D341Med (cell line): Measurements from ENCODE around the gene HOXA13.

Experiments
- DNase-seq: peaks from one replicate; pipeline ENCODE4 v3.0.0; 2012; ENCODE audit warnings: low spot score

Gene HOXA13

GRCh38 chr7:27159266-27160144 is 40.4 kb downstream of the HOXA13 start:
- DNase-seq, result no peak

DNA sequence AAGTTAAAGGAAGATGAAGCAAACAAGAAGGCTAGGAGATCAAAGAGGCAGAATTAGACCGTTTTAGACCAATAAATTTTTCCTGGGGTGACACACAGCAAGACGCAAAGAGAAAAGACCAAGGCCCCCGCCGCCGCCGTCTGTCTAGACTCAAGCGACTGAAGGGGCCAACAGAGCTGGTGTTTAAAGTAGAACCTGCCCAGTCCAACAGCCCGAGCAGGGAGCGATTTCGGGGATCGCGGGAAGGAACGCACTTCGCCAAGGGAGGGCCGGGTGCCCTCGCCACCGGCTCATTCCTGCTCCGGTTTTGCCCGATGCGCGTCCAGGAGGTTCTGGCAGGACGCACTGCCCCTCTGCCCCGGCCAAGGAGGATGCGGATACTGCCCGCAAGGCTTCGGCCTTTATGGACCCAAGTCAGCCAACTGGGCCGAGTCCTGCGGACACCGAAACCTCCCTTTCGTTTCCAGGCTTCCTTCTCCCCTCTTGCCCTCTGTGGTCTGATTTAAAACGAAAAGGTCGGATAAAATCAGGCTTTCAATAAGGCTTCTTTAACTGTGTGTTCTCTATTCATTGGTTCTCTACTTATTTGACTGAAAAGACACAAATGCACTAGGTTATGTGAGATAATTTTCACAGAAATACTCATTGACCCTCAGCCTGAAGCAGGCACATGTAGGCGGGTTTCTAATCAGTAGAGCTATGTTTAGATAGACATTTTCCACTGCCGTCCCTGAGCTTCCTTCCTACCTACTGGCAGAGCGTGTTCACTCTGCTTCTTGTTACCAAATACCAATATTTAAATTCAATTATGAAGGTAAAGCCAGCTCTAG is 41.2 kb downstream of the HOXA13 start:
- no peak for DNase-seq

DNA sequence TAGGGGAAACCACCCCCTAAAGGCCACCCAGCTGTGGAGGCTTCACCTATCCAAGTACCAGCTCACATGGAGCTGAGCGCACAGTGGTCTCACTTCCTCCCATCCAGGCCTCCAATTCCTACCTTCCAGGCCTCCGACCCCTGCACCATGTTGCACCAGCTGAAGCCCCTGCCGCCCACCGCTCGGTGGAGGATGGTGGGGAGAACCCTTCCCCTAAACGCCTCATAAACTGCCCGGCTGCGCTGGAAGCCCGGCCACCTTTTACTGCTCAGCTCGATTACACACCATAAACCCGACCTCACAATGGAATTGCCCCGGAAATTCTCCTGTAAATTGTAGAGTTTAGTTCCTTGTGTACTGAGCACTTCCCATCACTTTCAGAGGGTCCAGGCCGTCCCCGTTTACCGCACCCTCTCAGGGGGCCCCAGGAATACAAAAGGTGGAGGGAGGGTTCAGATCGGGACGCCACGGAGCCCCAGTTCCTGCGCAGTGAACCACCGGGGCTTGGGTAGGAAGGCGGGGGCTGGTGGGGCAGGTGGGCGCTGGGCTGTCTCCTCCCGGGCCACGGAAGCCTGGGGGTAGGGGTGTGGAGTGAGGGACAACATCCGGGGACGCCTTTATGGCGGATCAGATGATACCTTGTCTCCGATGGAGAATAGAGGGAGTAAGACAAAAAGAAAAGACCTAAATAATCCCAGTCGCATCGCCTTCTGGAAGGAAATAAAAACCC is 42.0 kb downstream of the HOXA13 start:
- no peak for DNase-seq

GRCh38 chr7:27156916-27157701 is 42.8 kb downstream of the HOXA13 start:
- no peak for DNase-seq

DNA sequence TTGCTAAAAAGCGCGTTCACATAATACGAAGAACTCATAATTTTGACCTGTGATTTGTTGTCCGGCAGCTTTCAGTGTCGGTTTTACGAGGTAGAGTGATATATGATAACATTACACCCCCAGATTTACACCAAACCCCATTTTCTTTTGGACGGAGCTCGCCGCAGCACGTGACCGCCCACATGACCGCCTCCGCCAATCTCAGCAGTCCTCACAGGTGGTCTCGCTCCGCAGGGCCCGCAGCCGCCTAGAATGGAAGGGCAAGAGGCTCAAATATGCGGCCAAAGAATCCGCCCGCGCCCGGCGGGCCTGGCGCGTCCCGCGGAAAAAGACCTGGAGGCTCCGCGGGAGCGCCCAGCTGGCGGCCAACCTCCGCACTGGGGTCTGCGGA is 43.4 kb downstream of the HOXA13 start, which contains the start of gene HOXA7:
Gene HOXA7 (minus strand): TSS at position 168 of the 391 bp plus-strand sequence. CDS start 130 bp downstream, at position 38.
- DNase-seq, result peak; percentile 40

GRCh38 chr7:27155816-27156507 is 43.9 kb downstream of the HOXA13 start:
- DNase-seq, result no peak

GRCh38 chr7:27154901-27155815 is 44.7 kb downstream of the HOXA13 start:
- DNase-seq, result peak; percentile 29

DNA sequence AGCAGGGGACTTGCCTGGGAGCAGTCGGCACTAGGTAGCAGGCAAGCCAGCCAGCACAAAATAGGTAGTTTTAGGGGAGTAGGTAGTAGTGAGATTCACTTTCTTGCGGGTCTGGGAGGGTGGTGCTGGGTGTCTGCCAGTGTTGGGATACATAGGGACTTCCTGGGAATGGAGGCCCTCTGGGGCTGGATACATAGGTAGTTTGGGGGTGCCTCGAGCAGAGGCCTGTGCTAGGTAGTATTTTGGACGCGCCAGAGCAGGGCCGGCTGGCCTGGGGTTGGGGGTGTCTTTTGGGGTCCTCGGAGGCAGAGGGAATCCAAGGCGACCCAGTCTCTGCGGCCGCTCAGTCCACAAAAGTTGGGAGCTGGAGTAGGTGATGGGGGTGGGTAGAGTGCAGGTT is 45.5 kb downstream of the HOXA13 start:
- DNase-seq, result peak; percentile 21

- DNase-seq, result no peak
Observed at GRCh38 chr7:27153526-27153925, 46.4 kb downstream of the HOXA13 start.

DNA sequence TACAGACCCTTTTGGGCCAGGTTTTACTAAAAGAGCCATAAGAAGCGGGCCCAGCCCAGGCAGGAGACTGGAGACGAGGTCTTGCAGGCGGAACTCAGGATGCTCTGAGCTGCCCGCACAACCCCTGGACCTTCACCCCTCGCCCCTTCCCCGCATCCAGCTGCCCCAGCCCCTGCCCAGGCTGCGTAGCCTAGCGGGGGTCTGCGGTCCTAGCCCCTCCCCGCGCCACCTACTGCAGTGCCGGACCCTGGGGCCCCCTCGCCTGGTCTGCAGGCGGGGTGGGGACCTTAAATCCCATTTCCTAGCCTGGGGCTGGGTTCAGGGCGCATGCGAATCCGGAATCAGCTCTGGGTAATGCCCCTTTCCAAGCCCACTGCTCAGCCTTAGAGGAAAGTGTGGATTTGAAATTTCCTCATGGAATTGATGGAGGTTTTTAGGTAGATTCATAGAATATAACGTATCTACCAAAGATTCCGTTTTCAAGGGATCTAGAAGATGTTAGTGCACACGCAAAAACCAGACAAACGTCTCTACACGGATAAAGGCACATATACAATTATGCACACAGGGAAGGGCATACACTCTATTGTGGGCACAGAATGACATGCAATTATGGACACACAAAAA is 47.0 kb downstream of the HOXA13 start:
- DNase-seq, result peak; percentile 31

GRCh38 chr7:27151931-27152815 is 47.7 kb downstream of the HOXA13 start, which contains the start of gene HOXA3:
Gene HOXA3 (minus strand): TSS chr7:27152583. CDS start chr7:27110640, 41,943 bp downstream.
- peak; percentile 38 for DNase-seq

GRCh38 chr7:27151341-27151930 is 48.5 kb downstream of the HOXA13 start:
- DNase-seq, result no peak

DNA sequence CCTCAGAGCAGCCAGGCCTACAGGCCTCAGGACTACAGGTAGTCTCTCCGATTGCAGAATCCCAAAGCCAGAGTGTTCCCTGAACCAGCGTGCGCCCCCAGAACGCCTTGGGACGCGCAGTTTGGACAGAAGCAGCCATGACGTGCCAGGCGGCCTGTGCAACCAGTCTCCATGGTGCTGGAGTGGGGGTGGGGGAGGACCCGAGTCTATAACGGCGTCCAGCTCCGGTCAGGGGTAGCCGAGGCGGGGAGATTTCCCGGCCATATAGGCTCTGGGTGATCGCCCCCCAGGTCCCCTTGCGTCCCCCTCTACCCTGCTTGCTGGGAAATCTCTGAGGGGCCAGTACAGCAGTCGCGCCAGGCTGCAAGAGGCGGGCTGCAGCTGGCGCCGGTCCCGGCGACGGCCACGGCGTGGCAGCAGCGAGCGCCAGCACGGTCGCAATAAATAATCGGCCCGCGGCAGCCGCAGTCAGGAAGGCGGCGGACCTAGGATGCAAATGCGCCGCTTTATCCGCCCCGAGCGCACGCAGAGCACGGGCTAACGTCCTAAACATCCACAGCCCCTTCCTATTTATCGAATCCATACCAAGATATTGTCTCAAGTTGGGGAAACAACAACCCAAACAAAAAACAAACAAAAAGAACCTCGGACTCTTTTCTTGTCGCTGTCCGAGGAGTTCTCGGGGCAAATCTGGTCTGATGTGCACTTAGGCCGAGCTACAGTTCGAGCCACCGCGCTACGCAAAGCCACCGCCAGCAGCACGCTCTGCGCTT is 49.1 kb downstream of the HOXA13 start:
- DNase-seq, result peak; percentile 93

DNA sequence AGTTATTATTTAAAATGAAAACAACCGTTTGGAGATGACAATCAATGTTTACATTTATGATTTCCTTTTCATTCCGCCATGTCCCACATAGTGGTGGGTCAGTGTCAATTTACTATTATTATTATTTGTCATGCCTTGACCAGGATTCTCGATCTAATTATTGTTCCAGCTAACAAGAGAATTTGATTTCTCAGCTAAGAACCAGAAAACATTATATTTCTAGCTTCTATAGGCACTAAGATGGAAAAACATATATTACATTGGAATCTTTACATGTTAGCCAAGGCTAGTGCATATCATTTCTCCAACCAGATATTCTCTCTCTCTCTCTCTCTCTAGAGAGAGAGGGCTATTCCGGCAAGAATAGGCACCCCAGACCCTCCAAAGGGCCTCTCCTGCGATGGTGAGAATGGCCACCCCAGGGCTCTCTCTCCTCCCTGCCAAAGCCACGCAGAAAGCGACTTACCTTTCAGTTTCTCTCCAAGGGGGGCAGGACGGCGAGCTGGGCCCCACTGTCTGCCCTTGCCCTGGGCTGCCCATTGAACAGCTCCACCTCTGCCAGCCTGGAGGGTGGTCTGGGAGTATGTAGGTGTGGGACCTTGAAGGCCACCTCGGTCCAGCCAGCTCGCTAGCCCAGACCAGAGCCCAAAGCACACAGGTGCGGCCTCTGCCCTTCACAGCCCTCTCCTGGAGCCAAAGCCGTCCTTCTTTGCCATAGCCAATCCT is 49.9 kb downstream of the HOXA13 start:
- DNase-seq, result no peak

DNA sequence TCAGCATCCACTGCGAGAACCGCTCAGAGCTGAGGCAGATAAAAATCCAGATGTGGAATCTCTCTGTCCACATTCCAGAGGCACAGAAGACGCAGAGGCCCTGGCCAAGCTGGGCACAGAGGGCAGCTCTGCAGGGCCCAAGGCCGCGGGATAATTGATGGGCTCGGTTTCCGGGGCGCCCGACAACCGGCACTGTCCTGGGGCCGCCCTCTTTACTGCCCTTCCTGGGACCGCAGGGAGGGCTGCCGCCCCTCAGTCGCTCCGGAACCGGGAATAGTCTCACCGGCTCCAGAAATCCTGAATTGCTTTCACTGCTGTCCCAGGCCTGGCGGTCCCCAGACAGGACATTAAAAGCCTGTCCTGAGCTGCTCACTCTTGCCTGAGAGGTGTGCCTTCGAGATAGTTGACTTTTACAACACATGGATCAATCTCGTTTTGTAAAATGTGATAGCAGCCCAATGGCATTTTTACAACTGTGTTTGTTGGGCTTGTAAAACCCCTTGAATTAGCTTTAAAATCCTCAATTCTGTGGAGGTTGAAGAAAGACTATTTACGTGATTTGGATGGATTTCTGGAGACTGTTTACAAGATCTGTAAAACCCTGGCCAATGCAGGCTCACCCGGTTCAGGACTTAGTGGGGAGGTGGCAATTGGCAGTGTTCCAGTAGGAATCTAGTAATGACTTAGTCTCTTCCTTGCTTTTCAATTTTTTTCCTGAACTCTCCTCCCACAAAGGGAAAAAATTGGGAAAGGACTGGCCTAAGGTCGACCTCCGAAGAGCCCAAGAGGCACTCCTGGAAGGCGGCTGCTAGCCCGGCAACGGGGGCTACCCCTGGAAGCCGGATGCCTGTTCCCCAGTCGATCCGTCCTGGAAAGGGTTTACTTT is 50.9 kb downstream of the HOXA13 start:
- no peak for DNase-seq
